Omental fat pad (tissue), 4 donors: ENCODE measurements around the gene SIRT5. TPM values are rescaled to one million over a fixed set of nuclear protein-coding genes. Genes with fewer than 3 reads are reported as not detected.

Source experiments
- ATAC-seq: fragments of 150-250 bp; one replicate; pipeline ENCODE4 v1.9.1; 2016; ENCODE audit warnings: mild to moderate bottlenecking, moderate library complexity; ENCODE audit not compliant: low FRiP score
- DNase-seq: peaks from one replicate; pipeline ENCODE4 v3.0.0-alpha.2; 2019; ENCODE audit warnings: low spot score
- total RNA-seq, 4 donors: library from RNA; depleted of rRNA; stranded (reverse); fragments of >200 nt; gene quantifications; one replicate each; pipeline ENCODE4 v1.1.0, GENCODE V29; 2016
- TF ChIP-seq, protein P1 (sequence below), 3 donors: fragments of 450-650 bp; IDR thresholded peaks; one replicate each; pipeline ENCODE4 v1.5.1; 2016 to 2017; ENCODE audit warnings: antibody characterized with exemption in 3 of 3, mild to moderate bottlenecking in 3 of 3, moderate library complexity in 2 of 3

SIRT5 gene
- total RNA-seq, 4 donors from 2014 or later, result 6.0 to 16.9 (median 9.7) TPM

DNA sequence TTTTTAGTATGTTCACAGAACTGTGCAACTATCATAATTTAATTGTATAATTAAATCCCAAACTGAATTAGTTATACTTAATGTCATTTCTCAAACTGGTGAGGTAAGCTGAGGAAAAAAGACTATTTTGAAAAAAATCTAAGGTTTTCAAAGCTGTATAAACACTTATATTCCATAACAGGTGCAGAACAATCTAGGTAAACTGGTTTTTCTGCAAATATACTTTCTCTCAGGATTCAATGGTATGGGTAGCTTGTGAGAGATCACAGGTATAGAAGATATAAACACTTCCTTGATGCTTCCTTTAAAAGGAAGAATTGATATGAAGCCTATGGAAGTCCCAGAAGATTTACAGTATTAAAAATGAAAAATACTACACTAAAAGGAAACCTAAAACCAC is 74.4 kb downstream of the SIRT5 start:
- TF ChIP-seq, protein P1, sequence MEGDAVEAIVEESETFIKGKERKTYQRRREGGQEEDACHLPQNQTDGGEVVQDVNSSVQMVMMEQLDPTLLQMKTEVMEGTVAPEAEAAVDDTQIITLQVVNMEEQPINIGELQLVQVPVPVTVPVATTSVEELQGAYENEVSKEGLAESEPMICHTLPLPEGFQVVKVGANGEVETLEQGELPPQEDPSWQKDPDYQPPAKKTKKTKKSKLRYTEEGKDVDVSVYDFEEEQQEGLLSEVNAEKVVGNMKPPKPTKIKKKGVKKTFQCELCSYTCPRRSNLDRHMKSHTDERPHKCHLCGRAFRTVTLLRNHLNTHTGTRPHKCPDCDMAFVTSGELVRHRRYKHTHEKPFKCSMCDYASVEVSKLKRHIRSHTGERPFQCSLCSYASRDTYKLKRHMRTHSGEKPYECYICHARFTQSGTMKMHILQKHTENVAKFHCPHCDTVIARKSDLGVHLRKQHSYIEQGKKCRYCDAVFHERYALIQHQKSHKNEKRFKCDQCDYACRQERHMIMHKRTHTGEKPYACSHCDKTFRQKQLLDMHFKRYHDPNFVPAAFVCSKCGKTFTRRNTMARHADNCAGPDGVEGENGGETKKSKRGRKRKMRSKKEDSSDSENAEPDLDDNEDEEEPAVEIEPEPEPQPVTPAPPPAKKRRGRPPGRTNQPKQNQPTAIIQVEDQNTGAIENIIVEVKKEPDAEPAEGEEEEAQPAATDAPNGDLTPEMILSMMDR (IDR thresholded peaks at IDR 0.05), result no peak
- ATAC-seq (no peak), DNase-seq (no peak)

- DNase-seq (no peak), ATAC-seq (no peak)
- TF ChIP-seq, protein P1 (IDR thresholded peaks at IDR 0.05), result no peak
Measured at GRCh38 chr6:13649393-13649792, 75.0 kb downstream of the SIRT5 start.

GRCh38 chr6:13653296-13653695 is 78.9 kb downstream of the SIRT5 start:
- TF ChIP-seq, protein P1 (IDR thresholded peaks at IDR 0.05), result no peak
- DNase-seq, result no peak
- ATAC-seq, result no peak

- no peak for DNase-seq
- TF ChIP-seq, protein P1 (IDR thresholded peaks at IDR 0.05), result no peak
- no peak for ATAC-seq
Measured at GRCh38 chr6:13654496-13654895, 80.1 kb downstream of the SIRT5 start.

DNA sequence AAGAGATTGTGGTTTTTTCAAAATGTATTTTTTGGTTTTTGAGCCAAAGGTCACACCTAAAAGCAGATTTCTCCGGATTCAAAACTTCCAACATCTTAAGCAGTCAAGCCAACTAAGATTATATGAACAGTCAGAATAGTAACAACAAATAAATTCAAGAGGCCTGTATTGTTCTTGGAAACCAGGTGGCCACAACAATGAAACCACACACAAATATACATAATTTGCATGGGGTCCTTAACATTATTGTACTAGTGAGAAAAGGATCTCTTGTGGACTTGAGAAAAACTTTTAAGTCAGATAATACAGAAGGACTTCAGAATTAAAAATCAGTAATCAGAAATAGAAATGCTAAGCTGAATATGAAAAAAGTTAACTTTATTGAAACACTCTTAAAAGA is 81.3 kb downstream of the SIRT5 start:
- TF ChIP-seq, protein P1 (IDR thresholded peaks at IDR 0.05), result no peak
- DNase-seq, result no peak
- ATAC-seq, result no peak

- ATAC-seq (no peak), DNase-seq (no peak)
- TF ChIP-seq, protein P1 (IDR thresholded peaks at IDR 0.05), result no peak
Measured at GRCh38 chr6:13660273-13660672, 85.9 kb downstream of the SIRT5 start.

- TF ChIP-seq, protein P1 (IDR thresholded peaks at IDR 0.05), result no peak
- DNase-seq (no peak), ATAC-seq (no peak)
Measured at GRCh38 chr6:13660893-13661292, 86.5 kb downstream of the SIRT5 start.
